Panc1 (cell line): ENCODE results near the gene FPR1. TPM values are rescaled to one million over a fixed set of nuclear protein-coding genes. Genes with fewer than 3 reads are reported as not detected.

Experiments used
- ATAC-seq: fragments of 200-7000 bp; cut with Tn5 transposase; 2 replicates; pipeline ENCODE4 v1.9.1; 2020; ENCODE audit warnings: mild to moderate bottlenecking, moderate library complexity
- BruUV-seq: library from RNA; stranded (reverse); fragments of 400-500 nt; replicated peaks from 2 replicates; lab custom pipeline; 2021; lab: Mats Ljungman, UMichigan
- CTCF ChIA-PET: fragments of 300-600 bp; sonication (Branson Sonifier 250); formaldehyde crosslinking; loops from one replicate; lab custom pipeline; 2022; ENCODE audit warnings: antibody characterized with exemption; lab: Charles Lee
- POLR2A ChIA-PET: fragments of 300-600 bp; sonication (Branson Sonifier 250); formaldehyde crosslinking; loops from one replicate; lab custom pipeline; 2022; ENCODE audit warnings: antibody characterized with exemption; lab: Charles Lee
- DNase-seq: peaks from one replicate; pipeline ENCODE4 v3.0.0-alpha.2; 2010; ENCODE audit warnings: low read depth, low spot score
- H3K27ac ChIP-seq: 2 replicates; pipeline ENCODE4 v1.5.1; 2011; ENCODE audit warnings: mild to moderate bottlenecking, low read length, inconsistent platforms
- H3K27me3 ChIP-seq: fragments of 200-500 bp; sonication (Bioruptor generic); 2 replicates; pipeline ENCODE4 v1.6.0; 2014; ENCODE audit warnings: low read length, inconsistent platforms; ENCODE audit not compliant: control insufficient read depth, insufficient read depth
- H3K36me3 ChIP-seq: fragments of 200-500 bp; sonication (Bioruptor generic); 2 replicates; pipeline ENCODE4 v1.5.1; 2014; ENCODE audit warnings: inconsistent platforms, mild to moderate bottlenecking, low read length, moderate library complexity; ENCODE audit not compliant: control insufficient read depth, insufficient read depth
- H3K4me1 ChIP-seq: 2 replicates; pipeline ENCODE4 v1.5.1; 2011; ENCODE audit warnings: inconsistent platforms, mild to moderate bottlenecking, low read length, moderate library complexity; ENCODE audit not compliant: control insufficient read depth, insufficient read depth
- H3K4me3 ChIP-seq, 2 experiments: 2 replicates each; pipeline ENCODE4 v1.5.1; 2011 to 2012; ENCODE audit warnings: low read depth in 2 of 2, low read length in 2 of 2, mild to moderate bottlenecking in 2 of 2, inconsistent platforms in 1 of 2, moderate library complexity in 1 of 2
- H3K9me3 ChIP-seq: fragments of 200-500 bp; sonication (Bioruptor generic); 2 replicates; pipeline ENCODE4 v1.5.1; 2014; ENCODE audit warnings: low read depth, mild to moderate bottlenecking, inconsistent platforms, low read length, moderate library complexity; ENCODE audit not compliant: control insufficient read depth, insufficient read depth
- CTCF ChIP-seq: fragments of 450-650 bp; IDR thresholded peaks from 2 replicates; pipeline ENCODE4 v1.5.1; 2017; ENCODE audit warnings: mild to moderate bottlenecking
- POLR2AphosphoS5 ChIP-seq: IDR thresholded peaks from 2 replicates; pipeline ENCODE4 v1.6.1; 2012; ENCODE audit warnings: mild to moderate bottlenecking, low read depth, low read length, moderate library complexity
- SIN3A ChIP-seq: IDR thresholded peaks from 2 replicates; pipeline ENCODE4 v1.6.1; 2012; ENCODE audit warnings: low read depth, mild to moderate bottlenecking, low read length, moderate library complexity, borderline replicate concordance; ENCODE audit not compliant: insufficient read depth
- TCF7L2 ChIP-seq: IDR thresholded peaks from 2 replicates; pipeline ENCODE4 v1.6.1; 2011; ENCODE audit warnings: mild to moderate bottlenecking, low read depth, low read length, inconsistent platforms
- in situ Hi-C: cut with HindIII; loops from 2 replicates; pipeline ENCODE4 v1.10.0; 2016; ENCODE audit warnings: low sequenced_read_pairs, low pct_unique_long_range_greater_than_20kb
- intact Hi-C: fragments of 100-400 bp; cut with micrococcal nuclease; formaldehyde crosslinking; loops from one replicate; pipeline ENCODE4 v1.10.0; 2022; ENCODE audit not compliant: unreplicated experiment
- total RNA-seq: library from RNA; stranded (reverse); gene quantifications from one replicate; pipeline ENCODE4 v1.2.1, GENCODE V29; 2021; ENCODE audit not compliant: unreplicated experiment
- TF ChIP-seq, protein P1 (sequence below), 2 experiments: IDR thresholded peaks; 2 replicates each; pipeline ENCODE4 v1.6.1; 2011 to 2012; ENCODE audit warnings: low read depth in 2 of 2, control low read depth in 1 of 2, low read length in 1 of 2, mild to moderate bottlenecking in 1 of 2, moderate library complexity in 1 of 2; ENCODE audit not compliant: insufficient read depth in 1 of 2

The FPR1 gene
- total RNA-seq, 1 experiment from 2014 or later = not detected

- CTCF ChIA-PET = no interaction called here
- Histone ChIP-seq H3K4me3 (no peak overlapping the region), H3K4me1 (no peaks in the 10 kb centered on the region), H3K27ac (no peak overlapping the region), H3K36me3 (no peaks in the 10 kb centered on the region), H3K27me3 (no peaks in the 10 kb centered on the region), H3K9me3 (no peaks in the 10 kb centered on the region)
- intact Hi-C loops (no loop called here), in situ Hi-C loops (no loop called here)
- no peak for DNase-seq
- BruUV-seq = no TSS peak
- no peak for ATAC-seq
- POLR2A ChIA-PET = no interaction called here
- TF ChIP-seq, protein P1, sequence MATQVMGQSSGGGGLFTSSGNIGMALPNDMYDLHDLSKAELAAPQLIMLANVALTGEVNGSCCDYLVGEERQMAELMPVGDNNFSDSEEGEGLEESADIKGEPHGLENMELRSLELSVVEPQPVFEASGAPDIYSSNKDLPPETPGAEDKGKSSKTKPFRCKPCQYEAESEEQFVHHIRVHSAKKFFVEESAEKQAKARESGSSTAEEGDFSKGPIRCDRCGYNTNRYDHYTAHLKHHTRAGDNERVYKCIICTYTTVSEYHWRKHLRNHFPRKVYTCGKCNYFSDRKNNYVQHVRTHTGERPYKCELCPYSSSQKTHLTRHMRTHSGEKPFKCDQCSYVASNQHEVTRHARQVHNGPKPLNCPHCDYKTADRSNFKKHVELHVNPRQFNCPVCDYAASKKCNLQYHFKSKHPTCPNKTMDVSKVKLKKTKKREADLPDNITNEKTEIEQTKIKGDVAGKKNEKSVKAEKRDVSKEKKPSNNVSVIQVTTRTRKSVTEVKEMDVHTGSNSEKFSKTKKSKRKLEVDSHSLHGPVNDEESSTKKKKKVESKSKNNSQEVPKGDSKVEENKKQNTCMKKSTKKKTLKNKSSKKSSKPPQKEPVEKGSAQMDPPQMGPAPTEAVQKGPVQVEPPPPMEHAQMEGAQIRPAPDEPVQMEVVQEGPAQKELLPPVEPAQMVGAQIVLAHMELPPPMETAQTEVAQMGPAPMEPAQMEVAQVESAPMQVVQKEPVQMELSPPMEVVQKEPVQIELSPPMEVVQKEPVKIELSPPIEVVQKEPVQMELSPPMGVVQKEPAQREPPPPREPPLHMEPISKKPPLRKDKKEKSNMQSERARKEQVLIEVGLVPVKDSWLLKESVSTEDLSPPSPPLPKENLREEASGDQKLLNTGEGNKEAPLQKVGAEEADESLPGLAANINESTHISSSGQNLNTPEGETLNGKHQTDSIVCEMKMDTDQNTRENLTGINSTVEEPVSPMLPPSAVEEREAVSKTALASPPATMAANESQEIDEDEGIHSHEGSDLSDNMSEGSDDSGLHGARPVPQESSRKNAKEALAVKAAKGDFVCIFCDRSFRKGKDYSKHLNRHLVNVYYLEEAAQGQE (IDR thresholded peaks at IDR 0.05; ENCODE audit: insufficient read depth in 1 of 2, low read depth in 2 of 2, low read length in 1 of 2) = no peak
- TF ChIP-seq TCF7L2 (no peak), SIN3A (no peak), CTCF (no peak), POLR2AphosphoS5 (no peak)
Measured at GRCh38 chr19:51789061-51789795, 37.5 kb upstream of the FPR1 start.

DNA sequence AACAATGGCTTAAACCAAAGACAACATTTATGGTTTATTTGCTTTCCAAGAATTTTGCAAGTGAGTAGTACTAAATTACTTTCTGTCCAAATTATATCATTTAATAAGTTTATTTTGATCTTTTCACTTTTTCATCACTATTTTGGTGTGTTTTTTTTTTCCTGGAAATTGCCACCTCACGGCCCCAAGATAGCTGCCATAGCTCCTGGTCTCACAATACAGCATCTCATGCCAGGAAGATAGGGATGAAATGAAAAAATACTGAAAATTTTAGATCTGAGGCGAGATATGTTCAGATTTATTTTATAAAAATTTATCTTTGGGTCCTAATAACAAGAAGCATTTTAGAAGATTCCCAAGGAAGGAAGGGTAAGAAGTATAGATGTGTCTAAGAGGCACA is 36.4 kb upstream of the FPR1 start:
- intact Hi-C loops (no loop called here), in situ Hi-C loops (no loop called here)
- Histone ChIP-seq H3K4me3 (no peak overlapping the region), H3K27me3 (no peaks in the 10 kb centered on the region), H3K9me3 (no peaks in the 10 kb centered on the region), H3K27ac (no peak overlapping the region), H3K36me3 (no peaks in the 10 kb centered on the region), H3K4me1 (no peaks in the 10 kb centered on the region)
- TF ChIP-seq POLR2AphosphoS5 (no peak), TCF7L2 (no peak), SIN3A (no peak), CTCF (no peak)
- TF ChIP-seq, protein P1 (IDR thresholded peaks at IDR 0.05; ENCODE audit: insufficient read depth in 1 of 2, low read depth in 2 of 2, low read length in 1 of 2) = no peak
- BruUV-seq = no TSS peak
- ATAC-seq (no peak), DNase-seq (no peak)
- ChIA-PET POLR2A (no interaction called here), CTCF (no interaction called here)
